ENCODE data around the gene MYO1F.

Gene MYO1F

DNA sequence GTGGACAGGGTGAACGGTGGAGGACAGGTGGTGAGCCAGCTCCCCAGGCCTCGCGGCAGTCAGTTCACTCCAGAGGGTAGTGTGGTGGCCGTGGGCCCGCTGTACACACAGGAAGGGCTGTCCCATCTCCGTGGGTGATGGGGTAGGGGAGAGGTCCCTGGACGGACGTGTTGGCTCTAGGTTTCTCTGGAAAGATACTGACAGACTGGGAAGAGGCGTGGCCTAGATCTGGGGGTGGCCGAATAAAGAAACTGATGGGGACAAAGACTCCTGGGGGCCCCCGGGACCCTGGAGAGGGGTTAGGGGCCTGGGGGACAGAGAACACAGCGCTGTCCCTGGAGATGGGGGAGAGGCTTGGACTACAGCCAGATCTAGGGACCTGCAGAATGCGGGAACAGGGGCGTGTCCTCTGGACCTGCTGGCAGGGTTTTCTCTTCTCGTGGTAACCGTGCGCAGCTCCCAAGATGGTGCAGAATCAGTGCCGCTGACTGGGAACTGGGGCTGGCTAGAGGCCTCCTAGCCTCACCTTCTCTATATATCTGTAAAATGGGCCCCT, 70.8 kb downstream of the MYO1F start:
- peak overlapping the region; percentile 66; the same call in 1 of the 2 replicates for H3K9ac ChIP-seq
- no peak overlapping the region for H3K4me3 ChIP-seq (IDR thresholded peaks at IDR 0.05; ENCODE audit: insufficient read depth, low read depth, low read length)
- H3K27ac ChIP-seq, result no peak overlapping the region
- TF ChIP-seq, protein P1, sequence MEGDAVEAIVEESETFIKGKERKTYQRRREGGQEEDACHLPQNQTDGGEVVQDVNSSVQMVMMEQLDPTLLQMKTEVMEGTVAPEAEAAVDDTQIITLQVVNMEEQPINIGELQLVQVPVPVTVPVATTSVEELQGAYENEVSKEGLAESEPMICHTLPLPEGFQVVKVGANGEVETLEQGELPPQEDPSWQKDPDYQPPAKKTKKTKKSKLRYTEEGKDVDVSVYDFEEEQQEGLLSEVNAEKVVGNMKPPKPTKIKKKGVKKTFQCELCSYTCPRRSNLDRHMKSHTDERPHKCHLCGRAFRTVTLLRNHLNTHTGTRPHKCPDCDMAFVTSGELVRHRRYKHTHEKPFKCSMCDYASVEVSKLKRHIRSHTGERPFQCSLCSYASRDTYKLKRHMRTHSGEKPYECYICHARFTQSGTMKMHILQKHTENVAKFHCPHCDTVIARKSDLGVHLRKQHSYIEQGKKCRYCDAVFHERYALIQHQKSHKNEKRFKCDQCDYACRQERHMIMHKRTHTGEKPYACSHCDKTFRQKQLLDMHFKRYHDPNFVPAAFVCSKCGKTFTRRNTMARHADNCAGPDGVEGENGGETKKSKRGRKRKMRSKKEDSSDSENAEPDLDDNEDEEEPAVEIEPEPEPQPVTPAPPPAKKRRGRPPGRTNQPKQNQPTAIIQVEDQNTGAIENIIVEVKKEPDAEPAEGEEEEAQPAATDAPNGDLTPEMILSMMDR (conservative IDR thresholded peaks at IDR 0.05; ENCODE audit: low read depth, low read length), result peak; percentile 45; the same call in 1 of the 2 replicates
- peaks cover 8% of the 10 kb centered on the region for H3K4me1 ChIP-seq (ENCODE audit: low read depth, poor library complexity, severe bottlenecking)
- no peaks in the 10 kb centered on the region for H3K79me2 ChIP-seq (ENCODE audit: insufficient read depth, low read depth)
- H3K27me3 ChIP-seq (ENCODE audit: insufficient read depth, low read depth), result no peaks in the 10 kb centered on the region
- H3K36me3 ChIP-seq (ENCODE audit: insufficient read depth), result no peaks in the 10 kb centered on the region
- peak overlapping the region; percentile 48 for H3K4me2 ChIP-seq
- peak overlapping the region; percentile 86 for H2AFZ ChIP-seq (ENCODE audit: low read depth)
- H4K20me1 ChIP-seq (ENCODE audit: insufficient read depth), result no peaks in the 10 kb centered on the region

- Histone ChIP-seq H2AFZ (ENCODE audit: low read depth) (peak overlapping the region; percentile 86), H3K79me2 (ENCODE audit: insufficient read depth, low read depth) (no peaks in the 10 kb centered on the region), H3K9ac (peak overlapping the region; percentile 66), H3K27me3 (ENCODE audit: insufficient read depth, low read depth) (no peaks in the 10 kb centered on the region), H3K4me2 (peak overlapping the region; percentile 48), H4K20me1 (ENCODE audit: insufficient read depth) (no peaks in the 10 kb centered on the region), H3K4me1 (ENCODE audit: low read depth, poor library complexity, severe bottlenecking) (peaks cover 8% of the 10 kb centered on the region), H3K36me3 (ENCODE audit: insufficient read depth) (no peaks in the 10 kb centered on the region), H3K4me3 (IDR thresholded peaks at IDR 0.05; ENCODE audit: insufficient read depth, low read depth, low read length) (no peak overlapping the region), H3K27ac (no peak overlapping the region)
- TF ChIP-seq, protein P1 (conservative IDR thresholded peaks at IDR 0.05; ENCODE audit: low read depth, low read length), result peak; percentile 81
These were observed 71.4 kb downstream of the MYO1F start for GRCh38 chr19:8505680-8506401.

DNA sequence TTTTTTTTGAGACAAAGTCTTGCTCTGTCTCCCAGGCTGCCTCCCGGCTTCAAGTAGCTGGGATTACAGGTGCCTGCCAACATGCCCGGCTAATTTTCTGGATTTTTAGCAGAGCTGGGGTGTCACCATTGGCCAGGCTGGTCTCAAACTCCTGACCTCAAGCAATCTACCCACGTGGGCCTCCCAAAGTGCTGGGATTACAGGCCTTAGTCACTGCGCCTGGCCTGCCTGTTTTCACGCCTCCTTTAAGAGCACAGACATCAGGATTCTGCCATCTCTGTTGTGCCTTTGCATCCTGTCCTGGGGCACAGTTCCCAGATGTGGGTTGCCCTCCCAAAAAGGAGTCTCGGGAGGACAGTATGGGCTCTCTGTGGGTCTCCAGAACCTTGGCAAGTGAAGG, 72.3 kb downstream of the MYO1F start:
- no peaks in the 10 kb centered on the region; the same call in 1 of the 2 replicates for H3K27me3 ChIP-seq (ENCODE audit: insufficient read depth, low read depth)
- H3K27ac ChIP-seq, result no peak overlapping the region
- H3K36me3 ChIP-seq (ENCODE audit: insufficient read depth), result no peaks in the 10 kb centered on the region
- H3K4me2 ChIP-seq, result no peak overlapping the region
- no peaks in the 10 kb centered on the region for H4K20me1 ChIP-seq (ENCODE audit: insufficient read depth)
- peaks cover 8% of the 10 kb centered on the region for H3K4me1 ChIP-seq (ENCODE audit: low read depth, poor library complexity, severe bottlenecking)
- H3K4me3 ChIP-seq (IDR thresholded peaks at IDR 0.05; ENCODE audit: insufficient read depth, low read depth, low read length), result no peak overlapping the region
- no peak overlapping the region for H3K9ac ChIP-seq
- H3K79me2 ChIP-seq (ENCODE audit: insufficient read depth, low read depth), result no peaks in the 10 kb centered on the region
- TF ChIP-seq, protein P1 (conservative IDR thresholded peaks at IDR 0.05; ENCODE audit: low read depth, low read length), result no peak
- no peak overlapping the region for H2AFZ ChIP-seq (ENCODE audit: low read depth)

DNA sequence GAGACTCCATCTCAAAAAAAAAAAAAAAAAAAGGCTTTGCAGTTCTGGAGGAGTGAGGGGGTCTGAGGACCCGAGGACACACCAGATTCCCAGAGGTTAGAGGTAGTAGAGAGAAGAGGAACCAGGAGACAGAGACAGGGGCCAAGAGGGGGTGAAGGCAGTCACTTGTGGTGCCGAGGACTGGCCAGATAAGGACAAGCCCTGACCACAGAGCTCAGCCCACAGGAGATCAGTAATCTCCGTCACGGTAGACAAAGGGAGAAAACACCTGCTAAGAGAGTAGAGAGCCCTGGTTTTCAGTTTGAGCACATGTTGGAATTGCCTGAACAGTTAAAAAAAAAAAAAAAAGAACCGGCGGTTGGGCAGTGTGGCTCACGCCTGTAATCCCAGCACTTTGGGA, 73.1 kb downstream of the MYO1F start:
- Histone ChIP-seq H3K4me1 (ENCODE audit: low read depth, poor library complexity, severe bottlenecking) (peaks cover 8% of the 10 kb centered on the region), H3K79me2 (ENCODE audit: insufficient read depth, low read depth) (no peaks in the 10 kb centered on the region), H3K9ac (no peak overlapping the region), H3K4me2 (no peak overlapping the region), H3K27me3 (ENCODE audit: insufficient read depth, low read depth) (no peaks in the 10 kb centered on the region; the same call in 1 of the 2 replicates), H3K36me3 (ENCODE audit: insufficient read depth) (no peaks in the 10 kb centered on the region), H3K4me3 (IDR thresholded peaks at IDR 0.05; ENCODE audit: insufficient read depth, low read depth, low read length) (no peak overlapping the region), H3K27ac (no peak overlapping the region), H4K20me1 (ENCODE audit: insufficient read depth) (no peaks in the 10 kb centered on the region), H2AFZ (ENCODE audit: low read depth) (no peak overlapping the region)
- TF ChIP-seq, protein P1 (conservative IDR thresholded peaks at IDR 0.05; ENCODE audit: low read depth, low read length), result no peak
